NCI-H524 (cell line): ENCODE results near the gene PSPN.

Source experiments
- DNase-seq, 2 experiments: peaks; one replicate each; lab custom pipeline; 2025; lab: John Stamatoyannopoulos, UW

Gene PSPN

GRCh38 chr19:6325614-6326013 is 50.1 kb downstream of the PSPN start:
- DNase-seq: no peak
